ENCODE data around the gene ITGAE. TPM values are rescaled to one million over a fixed set of nuclear protein-coding genes. Genes with fewer than 3 reads are reported as not detected.

ITGAE gene, protein sequence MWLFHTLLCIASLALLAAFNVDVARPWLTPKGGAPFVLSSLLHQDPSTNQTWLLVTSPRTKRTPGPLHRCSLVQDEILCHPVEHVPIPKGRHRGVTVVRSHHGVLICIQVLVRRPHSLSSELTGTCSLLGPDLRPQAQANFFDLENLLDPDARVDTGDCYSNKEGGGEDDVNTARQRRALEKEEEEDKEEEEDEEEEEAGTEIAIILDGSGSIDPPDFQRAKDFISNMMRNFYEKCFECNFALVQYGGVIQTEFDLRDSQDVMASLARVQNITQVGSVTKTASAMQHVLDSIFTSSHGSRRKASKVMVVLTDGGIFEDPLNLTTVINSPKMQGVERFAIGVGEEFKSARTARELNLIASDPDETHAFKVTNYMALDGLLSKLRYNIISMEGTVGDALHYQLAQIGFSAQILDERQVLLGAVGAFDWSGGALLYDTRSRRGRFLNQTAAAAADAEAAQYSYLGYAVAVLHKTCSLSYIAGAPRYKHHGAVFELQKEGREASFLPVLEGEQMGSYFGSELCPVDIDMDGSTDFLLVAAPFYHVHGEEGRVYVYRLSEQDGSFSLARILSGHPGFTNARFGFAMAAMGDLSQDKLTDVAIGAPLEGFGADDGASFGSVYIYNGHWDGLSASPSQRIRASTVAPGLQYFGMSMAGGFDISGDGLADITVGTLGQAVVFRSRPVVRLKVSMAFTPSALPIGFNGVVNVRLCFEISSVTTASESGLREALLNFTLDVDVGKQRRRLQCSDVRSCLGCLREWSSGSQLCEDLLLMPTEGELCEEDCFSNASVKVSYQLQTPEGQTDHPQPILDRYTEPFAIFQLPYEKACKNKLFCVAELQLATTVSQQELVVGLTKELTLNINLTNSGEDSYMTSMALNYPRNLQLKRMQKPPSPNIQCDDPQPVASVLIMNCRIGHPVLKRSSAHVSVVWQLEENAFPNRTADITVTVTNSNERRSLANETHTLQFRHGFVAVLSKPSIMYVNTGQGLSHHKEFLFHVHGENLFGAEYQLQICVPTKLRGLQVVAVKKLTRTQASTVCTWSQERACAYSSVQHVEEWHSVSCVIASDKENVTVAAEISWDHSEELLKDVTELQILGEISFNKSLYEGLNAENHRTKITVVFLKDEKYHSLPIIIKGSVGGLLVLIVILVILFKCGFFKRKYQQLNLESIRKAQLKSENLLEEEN
- total RNA-seq = 5.7 and 13.4 TPM in 2 replicates

DNA sequence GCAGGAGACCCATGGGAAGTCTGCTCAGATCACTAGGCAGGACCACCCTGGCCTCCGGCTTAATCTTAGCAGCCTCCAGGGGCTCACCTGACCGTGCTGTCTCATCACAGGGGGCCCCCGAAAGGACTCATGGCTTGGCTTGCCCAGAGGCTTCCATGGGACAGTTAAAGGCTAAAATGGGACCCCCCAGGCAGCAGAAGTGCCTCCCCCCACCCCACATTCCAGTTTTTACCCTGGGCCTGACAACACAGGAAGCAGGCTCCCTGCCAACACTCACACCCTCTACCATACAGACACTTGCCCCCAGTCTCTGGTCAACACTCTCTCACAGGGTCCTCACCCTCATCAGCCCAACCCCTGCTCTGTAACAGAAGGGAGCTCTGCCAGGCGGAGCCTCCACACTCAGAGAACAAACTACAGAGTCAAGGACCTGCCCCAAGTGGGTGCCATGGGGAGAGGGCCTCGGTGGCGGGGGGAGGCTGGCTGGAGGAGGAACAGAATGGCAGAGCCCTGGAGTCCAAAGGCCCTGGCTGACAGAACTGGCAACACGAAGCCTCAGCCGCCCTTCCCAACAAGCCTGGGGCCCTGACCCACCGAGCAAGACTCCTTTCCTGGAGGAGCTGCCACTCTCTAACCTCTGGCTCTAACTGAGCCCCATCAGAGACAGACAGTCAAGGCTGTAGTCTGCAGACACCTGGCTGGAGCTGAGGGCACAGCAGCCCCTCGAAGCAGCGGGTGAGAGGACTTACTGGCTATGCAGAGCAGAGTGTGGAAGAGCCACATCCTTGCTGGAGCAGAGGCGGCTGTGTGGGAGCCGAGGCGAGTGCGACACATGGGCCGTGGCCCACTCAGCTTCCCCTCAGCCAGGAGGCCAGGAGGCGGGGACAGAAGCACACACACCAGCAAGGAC, at the start of gene ITGAE:
Gene ITGAE, minus strand, starts transcription at position 827 of the 910 bp plus-strand sequence. Its CDS starts 44 bp downstream, at position 783.

DNA sequence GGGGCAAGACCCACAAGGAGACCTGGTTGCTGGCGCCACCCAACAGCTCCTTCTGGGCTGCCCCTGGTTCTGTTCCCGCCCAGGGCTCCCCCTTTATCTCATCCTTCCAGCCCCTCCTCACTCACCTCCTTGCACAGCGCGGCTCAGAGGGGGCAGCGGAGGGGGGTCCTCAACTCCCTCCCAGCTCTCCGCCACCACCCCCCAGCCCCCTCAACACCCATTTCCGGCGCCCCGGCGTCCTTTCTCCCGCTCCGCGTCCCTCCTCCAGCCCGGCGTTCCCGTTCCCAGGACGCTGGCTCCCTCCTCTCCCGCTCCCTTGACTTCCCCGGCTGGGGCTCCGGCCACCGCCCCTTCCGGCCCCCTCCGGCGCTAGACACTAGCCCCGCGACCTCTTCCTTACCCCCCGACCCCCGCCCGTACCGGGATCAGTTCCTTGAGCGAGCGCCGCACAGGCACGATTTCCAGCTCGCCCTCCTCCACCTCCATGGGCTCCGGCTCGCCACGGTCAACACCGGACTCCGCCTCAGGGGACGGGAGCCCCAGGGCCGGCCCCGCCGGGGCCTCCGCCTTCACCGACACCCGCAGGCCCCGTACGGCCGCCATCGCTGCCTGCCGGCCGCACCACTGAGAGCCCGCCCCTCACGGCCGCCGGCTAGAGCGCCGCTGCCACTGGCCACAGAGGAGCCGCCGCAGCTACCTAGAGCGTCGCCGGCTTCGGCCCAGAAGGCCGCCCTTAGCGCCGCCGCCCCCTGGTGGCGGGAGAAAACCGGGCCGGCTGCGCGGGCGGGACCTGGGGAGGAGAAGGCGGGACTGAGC, 44.8 kb upstream of the ITGAE start, which contains the start of gene NCBP3:
Gene NCBP3, minus strand, starts transcription at position 626 of the 816 bp plus-strand sequence. Its CDS starts 23 bp downstream, at position 603.

DNA sequence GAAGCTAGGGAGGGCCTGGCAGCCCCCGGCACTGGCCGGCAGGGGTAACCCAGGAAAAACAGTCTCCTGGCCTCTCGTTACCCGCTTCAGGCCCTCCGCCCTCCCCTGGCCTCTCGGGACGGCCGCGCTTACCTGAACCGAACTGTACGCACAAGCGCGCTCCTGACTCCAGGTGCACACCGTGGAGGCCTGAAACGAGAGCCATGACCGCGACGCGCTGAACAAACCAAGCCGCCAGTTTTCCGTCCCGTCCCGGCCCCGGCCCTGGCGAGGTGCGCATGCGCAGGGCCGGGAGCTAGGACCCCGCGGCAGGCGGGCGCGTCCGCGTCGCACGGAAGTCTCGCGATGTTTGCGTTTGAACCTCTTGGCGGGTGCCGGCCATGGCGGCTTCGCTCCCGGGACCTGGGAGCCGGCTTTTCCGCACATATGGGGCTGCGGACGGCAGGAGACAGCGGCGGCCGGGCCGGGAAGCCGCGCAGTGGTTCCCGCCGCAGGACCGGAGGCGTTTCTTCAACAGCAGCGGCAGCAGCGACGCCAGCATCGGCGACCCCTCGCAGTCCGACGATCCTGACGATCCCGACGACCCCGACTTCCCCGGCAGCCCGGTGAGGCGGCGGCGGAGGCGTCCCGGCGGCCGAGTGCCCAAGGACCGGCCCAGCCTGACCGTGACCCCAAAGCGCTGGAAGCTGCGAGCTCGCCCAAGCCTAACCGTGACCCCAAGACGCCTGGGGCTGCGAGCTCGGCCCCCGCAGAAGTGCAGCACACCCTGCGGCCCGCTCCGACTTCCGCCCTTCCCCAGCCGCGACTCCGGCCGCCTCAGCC, 77.2 kb downstream of the ITGAE start, which contains the start of gene HASPIN:
Gene HASPIN, plus strand, starts transcription at position 348 of the 822 bp plus-strand sequence. Its CDS starts 33 bp downstream, at position 381.

DNA sequence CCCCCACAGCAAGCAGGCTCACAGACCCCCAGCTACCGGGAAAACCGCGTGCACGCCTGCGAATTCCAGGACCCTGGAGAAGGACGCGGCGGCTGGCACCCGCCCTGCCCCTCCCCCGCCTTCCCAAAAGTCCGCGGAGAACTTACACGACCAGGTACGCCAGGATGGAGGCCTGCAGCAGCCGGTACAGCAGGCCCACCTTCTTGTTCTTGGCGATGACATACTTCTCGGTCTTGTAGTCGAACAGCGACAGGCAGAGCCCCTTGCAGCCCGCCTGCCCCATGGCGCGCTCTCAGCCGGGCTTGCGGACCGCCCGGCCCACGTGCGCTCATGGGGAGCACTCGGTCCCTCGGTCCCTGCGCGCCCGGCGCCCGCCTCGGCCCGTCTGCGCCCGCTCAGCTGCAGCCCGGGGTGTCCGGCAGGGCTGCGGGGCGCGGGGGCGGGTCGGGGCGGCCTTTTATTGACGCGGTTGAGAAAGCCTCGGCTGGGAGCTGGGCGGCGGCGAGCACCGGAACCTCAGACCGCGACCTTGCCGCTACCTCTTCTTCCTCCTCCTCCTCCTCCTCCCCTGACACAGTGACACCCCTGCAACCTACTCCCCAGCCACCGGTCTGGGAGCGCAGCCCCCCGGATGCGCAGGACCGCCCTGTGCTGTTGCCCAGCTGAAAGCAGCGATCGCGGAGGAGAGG, 105.1 kb downstream of the ITGAE start, which contains the start of gene P2RX5:
Gene P2RX5, minus strand, starts transcription at position 433 of the 689 bp plus-strand sequence. Its CDS starts 150 bp downstream, at position 283.

GRCh38 chr17:3668279-3669084, 132.5 kb downstream of the ITGAE start, which contains the start of the genes EMC6 and TAX1BP3:
Gene EMC6 (plus strand): TSS chr17:3668812. CDS start chr17:3669147, 335 bp downstream.
Gene TAX1BP3 (minus strand): TSS chr17:3668578. CDS start chr17:3668526, 52 bp downstream.

Other genes with a start within 250 kb of the ITGAE start
- gene TRPV3, start 243.4 kb downstream of the ITGAE start, total RNA-seq = 1.0 and 4.7 TPM in 2 replicates
- gene TRPV1, start 191.8 kb downstream of the ITGAE start, total RNA-seq = 1.5 and 2.3 TPM in 2 replicates
- 8.3 and 10.7 TPM in 2 replicates for gene SHPK, start 164.9 kb downstream of the ITGAE start, total RNA-seq
- gene CTNS, start 164.4 kb downstream of the ITGAE start, total RNA-seq = 13.9 and 23.1 TPM in 2 replicates
- gene TAX1BP3, start 132.6 kb downstream of the ITGAE start, total RNA-seq = 169 and 191 TPM in 2 replicates
- 4.7 and 8.5 TPM in 2 replicates for gene EMC6, start 132.4 kb downstream of the ITGAE start, total RNA-seq
- gene P2RX5, start 105.0 kb downstream of the ITGAE start, total RNA-seq = 0.20 and 1.2 TPM in 2 replicates
- gene HASPIN, start 77.3 kb downstream of the ITGAE start, total RNA-seq = 0.31 and 1.6 TPM in 2 replicates
- gene NCBP3, start 45.1 kb upstream of the ITGAE start, total RNA-seq = 12.6 and 15.4 TPM in 2 replicates
- gene CAMKK1, start 91.9 kb upstream of the ITGAE start, total RNA-seq = 3.3 and 3.5 TPM in 2 replicates
- not detected in 2 replicates for gene P2RX1, start 115.3 kb upstream of the ITGAE start, total RNA-seq
- 0.06 TPM in 1 of 2 replicates, not detected in the other for gene ATP2A3, start 163.2 kb upstream of the ITGAE start, total RNA-seq